Gastrocnemius medialis (tissue), 4 donors: ENCODE measurements around the gene AQP5. TPM values are rescaled to one million over a fixed set of nuclear protein-coding genes. Genes with fewer than 3 reads are reported as not detected.

ENCODE experiments used
- ATAC-seq, 2 donors: fragments of 150-250 bp; one replicate each; pipeline ENCODE4 v1.9.1; 2016
- DNase-seq, 2 donors: peaks; one replicate each; pipeline ENCODE4 v3.0.0-alpha.2; 2019
- H3K27ac ChIP-seq, 4 donors: fragments of 200-600 bp; sonication (generic); 1 replicate in 1 of 4; 2 replicates in 3 of 4; pipeline ENCODE4 v1.5.1; 2016 to 2018; ENCODE audit warnings: mild to moderate bottlenecking in 2 of 4, moderate library complexity in 1 of 4
- H3K27me3 ChIP-seq, 3 donors: fragments of 200-600 bp; sonication (generic) in 2 of 3; 1 replicate in 1 of 3; 2 replicates in 2 of 3; pipeline versions ENCODE4 v1.5.1 to v1.6.0; 2016 to 2019; ENCODE audit warnings: mild to moderate bottlenecking in 1 of 3, moderate library complexity in 1 of 3
- H3K36me3 ChIP-seq, 2 donors: fragments of 200-600 bp; sonication (generic) in 1 of 2; one replicate each; pipeline ENCODE4 v1.5.1; 2017 to 2018
- H3K4me1 ChIP-seq, 2 donors: fragments of 200-600 bp; sonication (generic) in 1 of 2; one replicate each; pipeline ENCODE4 v1.5.1; 2016 to 2017; ENCODE audit warnings: mild to moderate bottlenecking in 2 of 2
- H3K4me3 ChIP-seq, 4 donors: fragments of 200-600 bp; sonication (generic) in 3 of 4; 1 replicate in 1 of 4; 2 replicates in 3 of 4; pipeline ENCODE4 v1.5.1; 2016 to 2019; ENCODE audit warnings: mild to moderate bottlenecking in 2 of 4
- H3K9me3 ChIP-seq, 3 donors: fragments of 200-600 bp; sonication (generic) in 2 of 3; 1 replicate in 1 of 3; 2 replicates in 2 of 3; pipeline ENCODE4 v1.5.1; 2016 to 2019
- POLR2A ChIP-seq, 2 donors: fragments of 450-650 bp; IDR thresholded peaks; one replicate each; pipeline ENCODE4 v1.6.1; 2017; ENCODE audit warnings: antibody characterized with exemption in 2 of 2, mild to moderate bottlenecking in 2 of 2, moderate library complexity in 2 of 2
- in situ Hi-C, 4 donors: fragments of 200-750 bp; cut with MboI; loops; one replicate each; pipeline versions ENCODE4 v1.15.0 to v1.8.0; 2017; ENCODE audit warnings: low sequenced_read_pairs in 4 of 4
- intact Hi-C: fragments of 100-400 bp; cut with DNase I; formaldehyde crosslinking; loops from one replicate; pipeline ENCODE4 v1.15.1; 2023; ENCODE audit warnings: low total_unique reads
- total RNA-seq, 4 donors: library from RNA; depleted of rRNA; stranded (reverse); fragments of >200 nt; gene quantifications; one replicate each; pipeline versions ENCODE4 v1.1.0 to v1.2.3, GENCODE V29; 2016
- TF ChIP-seq, protein P1 (sequence below), 5 experiments: fragments of 450-650 bp in 3 of 5; fragments of 200-600 bp in 2 of 5; sonication (generic) in 2 of 5; IDR thresholded peaks in 4 of 5; conservative IDR thresholded peaks in 1 of 5; 1 replicate in 4 of 5; 2 replicates in 1 of 5; pipeline ENCODE4 v1.5.1; 2016 to 2019; ENCODE audit warnings: antibody characterized with exemption in 5 of 5, mild to moderate bottlenecking in 3 of 5, moderate library complexity in 3 of 5

The AQP5 gene
- total RNA-seq, 4 donors from 2014 or later: not detected

DNA sequence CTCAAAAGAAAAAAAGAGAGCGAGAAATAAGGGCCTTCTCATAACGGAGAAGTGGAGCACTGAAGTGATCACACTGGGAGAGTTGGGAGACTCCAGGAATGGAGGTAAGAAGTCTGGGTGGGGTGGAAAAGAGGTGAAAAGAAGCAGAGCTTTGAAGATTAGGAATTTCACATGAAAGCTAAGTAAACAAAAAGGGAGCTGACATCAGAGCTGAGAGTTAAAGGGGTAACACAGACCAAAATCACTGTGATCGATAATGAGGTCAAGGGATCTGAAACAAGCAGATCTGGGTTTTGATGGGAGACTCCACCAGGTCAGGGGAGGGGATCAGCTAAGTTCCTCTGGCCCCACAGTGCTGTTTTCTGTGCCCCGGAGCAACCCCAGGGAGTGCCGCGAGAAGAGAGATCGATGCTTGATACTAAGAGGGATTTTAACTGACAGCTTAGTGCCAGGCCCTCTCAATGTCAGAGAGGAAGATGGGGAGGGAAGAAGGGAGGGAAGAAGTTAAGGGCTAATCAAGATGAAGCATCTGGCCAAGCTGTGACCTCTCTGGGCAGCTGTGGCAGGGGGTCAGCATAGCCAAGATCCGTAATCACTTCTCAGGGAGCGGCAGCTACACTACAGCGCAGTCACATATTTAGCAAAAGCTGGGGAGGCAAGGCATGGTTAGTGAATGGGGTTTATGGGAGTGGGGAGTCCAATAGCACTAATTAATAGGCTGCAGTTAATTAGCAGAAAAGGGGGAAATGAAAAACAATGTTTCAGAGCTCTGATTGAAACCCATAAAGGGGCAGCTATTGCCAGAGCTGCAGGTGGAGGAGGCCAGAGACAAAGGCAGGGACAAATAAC lies 19.1 kb downstream of the AQP5 start:
- Histone ChIP-seq H3K9me3 (no peaks in the 10 kb centered on the region), H3K4me1 (peaks cover 0 to 5% of the 10 kb centered on the region in 2 donors), H3K36me3 (no peaks in the 10 kb centered on the region), H3K4me3 (no peak overlapping the region), H3K27ac (no peak overlapping the region), H3K27me3 (no peaks in the 10 kb centered on the region)
- no peak for TF ChIP-seq POLR2A (IDR thresholded peaks at IDR 0.05)
- TF ChIP-seq, protein P1, sequence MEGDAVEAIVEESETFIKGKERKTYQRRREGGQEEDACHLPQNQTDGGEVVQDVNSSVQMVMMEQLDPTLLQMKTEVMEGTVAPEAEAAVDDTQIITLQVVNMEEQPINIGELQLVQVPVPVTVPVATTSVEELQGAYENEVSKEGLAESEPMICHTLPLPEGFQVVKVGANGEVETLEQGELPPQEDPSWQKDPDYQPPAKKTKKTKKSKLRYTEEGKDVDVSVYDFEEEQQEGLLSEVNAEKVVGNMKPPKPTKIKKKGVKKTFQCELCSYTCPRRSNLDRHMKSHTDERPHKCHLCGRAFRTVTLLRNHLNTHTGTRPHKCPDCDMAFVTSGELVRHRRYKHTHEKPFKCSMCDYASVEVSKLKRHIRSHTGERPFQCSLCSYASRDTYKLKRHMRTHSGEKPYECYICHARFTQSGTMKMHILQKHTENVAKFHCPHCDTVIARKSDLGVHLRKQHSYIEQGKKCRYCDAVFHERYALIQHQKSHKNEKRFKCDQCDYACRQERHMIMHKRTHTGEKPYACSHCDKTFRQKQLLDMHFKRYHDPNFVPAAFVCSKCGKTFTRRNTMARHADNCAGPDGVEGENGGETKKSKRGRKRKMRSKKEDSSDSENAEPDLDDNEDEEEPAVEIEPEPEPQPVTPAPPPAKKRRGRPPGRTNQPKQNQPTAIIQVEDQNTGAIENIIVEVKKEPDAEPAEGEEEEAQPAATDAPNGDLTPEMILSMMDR (IDR thresholded peaks at IDR 0.05 in 4 of 5, conservative IDR thresholded peaks at IDR 0.05 in 1 of 5): no peak
- in situ Hi-C loops (no loop called here), intact Hi-C loops (no loop called here)
- ATAC-seq (no peak), DNase-seq (no peak)

- no peaks in the 10 kb centered on the region for H3K36me3 ChIP-seq
- H3K4me3 ChIP-seq: no peak overlapping the region
- H3K27me3 ChIP-seq: no peaks in the 10 kb centered on the region
- intact Hi-C loops: no loop called here
- H3K4me1 ChIP-seq: peaks cover 0 to 5% of the 10 kb centered on the region in 2 donors
- no peaks in the 10 kb centered on the region for H3K9me3 ChIP-seq
- TF ChIP-seq, protein P1 (IDR thresholded peaks at IDR 0.05 in 4 of 5, conservative IDR thresholded peaks at IDR 0.05 in 1 of 5): no peak
- no peak for TF ChIP-seq POLR2A (IDR thresholded peaks at IDR 0.05)
- in situ Hi-C loops: no loop called here
- no peak overlapping the region for H3K27ac ChIP-seq
- no peak for ATAC-seq
- DNase-seq: no peak
Measured at GRCh38 chr12:49982246-49983087, 20.8 kb downstream of the AQP5 start.

- Histone ChIP-seq H3K4me1 (peaks cover 0 to 5% of the 10 kb centered on the region in 2 donors), H3K36me3 (no peaks in the 10 kb centered on the region), H3K27ac (no peak overlapping the region), H3K27me3 (no peaks in the 10 kb centered on the region), H3K4me3 (no peak overlapping the region), H3K9me3 (no peaks in the 10 kb centered on the region)
- TF ChIP-seq, protein P1 (IDR thresholded peaks at IDR 0.05 in 4 of 5, conservative IDR thresholded peaks at IDR 0.05 in 1 of 5): no peak
- TF ChIP-seq POLR2A (IDR thresholded peaks at IDR 0.05): no peak
- in situ Hi-C loops: no loop called here
- ATAC-seq: no peak
- intact Hi-C loops: no loop called here
- no peak for DNase-seq
Measured at GRCh38 chr12:49983892-49984291, 22.2 kb downstream of the AQP5 start.

DNA sequence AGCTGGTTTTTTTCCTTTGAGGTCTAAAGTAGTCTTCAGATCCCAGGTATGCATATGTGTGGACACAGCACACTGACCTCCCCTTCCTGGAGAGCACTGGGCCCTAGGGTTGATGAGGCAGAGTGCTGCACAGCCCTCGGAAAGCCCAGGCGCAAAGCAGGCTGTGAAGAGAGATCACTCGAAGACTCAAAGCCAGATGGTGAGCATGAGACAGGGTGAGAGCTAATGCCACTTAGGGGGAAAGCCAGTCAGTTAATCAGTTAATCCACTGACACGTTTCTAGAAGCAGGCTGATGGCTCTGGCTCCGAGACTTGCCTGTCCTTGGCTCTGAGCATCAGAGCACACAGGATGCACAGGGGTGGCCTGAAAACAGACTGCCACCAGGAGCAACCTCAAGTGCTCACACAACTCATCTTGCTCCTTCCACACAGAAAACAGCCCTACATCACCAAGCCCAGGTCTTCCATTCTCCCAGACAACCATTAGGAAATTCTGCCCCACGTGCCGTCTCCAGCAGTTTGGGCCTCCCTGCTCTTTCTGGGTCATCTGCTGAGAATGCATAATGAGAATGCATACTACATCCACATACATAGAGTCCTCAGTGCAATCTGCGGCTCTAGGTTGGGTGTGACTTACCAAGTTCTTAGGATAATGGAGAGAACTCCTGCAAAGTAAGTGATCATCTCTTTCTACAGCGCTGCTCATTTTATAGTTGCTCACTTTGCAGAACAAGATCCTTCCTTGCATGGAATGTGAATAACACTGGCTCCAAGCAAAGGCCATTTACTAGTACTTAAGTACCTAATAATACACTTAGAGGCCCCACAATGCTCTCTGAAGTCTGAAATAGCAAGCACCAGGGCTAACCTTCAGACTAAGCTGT lies 23.0 kb downstream of the AQP5 start:
- intact Hi-C loops (no loop called here), in situ Hi-C loops (no loop called here)
- Histone ChIP-seq H3K4me1 (peaks cover 0 to 5% of the 10 kb centered on the region in 2 donors), H3K9me3 (no peaks in the 10 kb centered on the region), H3K27me3 (no peaks in the 10 kb centered on the region), H3K36me3 (no peaks in the 10 kb centered on the region), H3K27ac (no peak overlapping the region), H3K4me3 (no peak overlapping the region)
- DNase-seq (no peak), ATAC-seq (no peak)
- TF ChIP-seq, protein P1 (IDR thresholded peaks at IDR 0.05 in 4 of 5, conservative IDR thresholded peaks at IDR 0.05 in 1 of 5): no peak
- no peak for TF ChIP-seq POLR2A (IDR thresholded peaks at IDR 0.05)
